ENCODE data around the gene NRG3. TPM values are rescaled to one million over a fixed set of nuclear protein-coding genes. Genes with fewer than 3 reads are reported as not detected.

NRG3 gene
- total and polyA plus RNA-seq, 2 of the 4 experiments (the other 2 are of a cell fraction) = not detected

DNA sequence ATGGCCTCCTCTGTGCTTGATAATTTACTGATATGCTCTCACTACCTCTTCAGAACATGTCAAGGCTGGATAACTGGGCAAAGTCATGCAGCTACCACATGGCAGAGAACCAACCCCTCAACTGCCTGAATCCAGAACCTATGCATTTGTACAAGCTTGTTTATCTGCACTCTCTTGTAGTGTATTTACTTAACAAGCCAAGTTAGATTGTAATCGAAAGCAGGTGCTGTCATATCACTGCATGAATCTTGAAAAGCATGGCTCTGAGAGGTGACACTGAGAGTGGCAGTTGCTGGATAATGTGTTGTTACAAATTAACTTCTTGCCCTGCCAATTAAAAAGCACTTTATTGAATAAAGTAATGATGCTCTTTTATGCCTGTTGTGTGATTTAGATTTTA, 588.6 kb downstream of the NRG3 start:
- Histone ChIP-seq H3K4me1 (ENCODE audit: control insufficient read depth, insufficient read depth, low read length) (no peaks in the 10 kb centered on the region), H2BK5ac (ENCODE audit: low read depth, low read length, poor library complexity, severe bottlenecking) (no peak overlapping the region), H3K4me2 (ENCODE audit: low read depth, low read length) (no peak overlapping the region), H3K79me1 (ENCODE audit: low read depth in 1 of 2, low read length in 2 of 2) (no peaks in the 10 kb centered on the region), H2AK5ac (ENCODE audit: low read depth, low read length) (no peak overlapping the region), H2BK120ac (ENCODE audit: low read depth, low read length) (no peak overlapping the region), H3K9me1 (ENCODE audit: insufficient read depth, low read length) (no peaks in the 10 kb centered on the region), H3K18ac (ENCODE audit: low read depth, low read length) (no peak overlapping the region), H3K4ac (ENCODE audit: low read depth, low read length) (no peak overlapping the region), H4K20me1 (ENCODE audit: insufficient read depth, low read length) (no peaks in the 10 kb centered on the region), H2AK9ac (replicated peaks; ENCODE audit: low read depth, low read length, poor library complexity) (no peak overlapping the region), H3K9me3 (ENCODE audit: control insufficient read depth, insufficient read depth, low read length) (peaks cover 30% of the 10 kb centered on the region), H3K14ac (replicated peaks; ENCODE audit: low read depth, low read length) (no peak overlapping the region), H3K9ac (ENCODE audit: low read depth, low read length) (no peak overlapping the region), H3K56ac (ENCODE audit: extremely low read depth, insufficient read depth, low read length) (no peak overlapping the region), H4K91ac (ENCODE audit: insufficient read depth, low read depth, low read length) (no peak overlapping the region), H2BK20ac (ENCODE audit: low read depth, low read length) (no peak overlapping the region), H3K27ac (ENCODE audit: insufficient read depth, low read length) (no peak overlapping the region), H3K4me3 (ENCODE audit: insufficient read depth, low read depth, low read length) (no peak overlapping the region), H2AFZ (replicated peaks; ENCODE audit: low read length, poor library complexity) (no peak overlapping the region), H4K8ac (ENCODE audit: low read depth in 2 of 2, low read length in 2 of 2) (no peak overlapping the region), H3K23ac (ENCODE audit: low read depth, low read length) (no peak overlapping the region), H4K5ac (ENCODE audit: low read depth, low read length) (no peak overlapping the region), H2BK15ac (ENCODE audit: low read depth, low read length) (no peak overlapping the region), H3K36me3 (ENCODE audit: control insufficient read depth, insufficient read depth, low read length) (no peaks in the 10 kb centered on the region), H3K27me3 (ENCODE audit: control insufficient read depth, insufficient read depth, low read length) (no peaks in the 10 kb centered on the region)
- dilution Hi-C loops (cut with HindIII; ENCODE audit: low sequenced_read_pairs, unreplicated experiment) = no loop called here
- intact Hi-C loops (cut with micrococcal nuclease) = no loop called here
- in situ Hi-C loops (cut with MboI; ENCODE audit: low sequenced_read_pairs) = no loop called here
- no peak for ATAC-seq (ENCODE audit: low read depth)
- ChIA-PET CTCF (no interaction called here), POLR2A (ENCODE audit: unreplicated experiment) (no interaction called here)
- no CpG with 5 or more reads among the region's 1 CpG for WGBS, 2 experiments (ENCODE audit: extremely low coverage in 2 of 2, insufficient read length in 1 of 2)
- no TSS peak for BruUV-seq (replicated peaks)
- TF ChIP-seq MAZ (IDR thresholded peaks at IDR 0.05; ENCODE audit: borderline replicate concordance, low read depth, low read length) (no peak), BHLHE40 (IDR thresholded peaks at IDR 0.05; ENCODE audit: low read depth, low read length) (no peak), CHD1 (IDR thresholded peaks at IDR 0.05; ENCODE audit: low read depth, low read length) (no peak), MAFK (IDR thresholded peaks at IDR 0.05; ENCODE audit: low read depth, low read length) (no peak)
- TF ChIP-seq, protein P1, sequence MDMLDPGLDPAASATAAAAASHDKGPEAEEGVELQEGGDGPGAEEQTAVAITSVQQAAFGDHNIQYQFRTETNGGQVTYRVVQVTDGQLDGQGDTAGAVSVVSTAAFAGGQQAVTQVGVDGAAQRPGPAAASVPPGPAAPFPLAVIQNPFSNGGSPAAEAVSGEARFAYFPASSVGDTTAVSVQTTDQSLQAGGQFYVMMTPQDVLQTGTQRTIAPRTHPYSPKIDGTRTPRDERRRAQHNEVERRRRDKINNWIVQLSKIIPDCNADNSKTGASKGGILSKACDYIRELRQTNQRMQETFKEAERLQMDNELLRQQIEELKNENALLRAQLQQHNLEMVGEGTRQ (IDR thresholded peaks at IDR 0.05; ENCODE audit: low read depth, low read length) = no peak
- DNase-seq = no peak

All from IMR-90 (cell line).